Natural killer cell (primary cell): ENCODE data around the gene SIN3A. TPM values are rescaled to one million over a fixed set of nuclear protein-coding genes. Genes with fewer than 3 reads are reported as not detected.

Source experiments
- ATAC-seq, 3 donors: fragments of 150-1000 bp in 2 of 3; fragments of 200-7000 bp in 1 of 3; cut with Tn5 transposase; 1 replicate in 1 of 3; 2 replicates in 2 of 3; pipeline ENCODE4 v1.10.0; 2021; ENCODE audit warnings: mild to moderate bottlenecking in 2 of 3, moderate library complexity in 2 of 3
- DNase-seq, 2 donors: peaks; one replicate each; pipeline versions ENCODE4 v3.0.0 to v3.0.0-alpha.2; 2013 to 2021; ENCODE audit warnings: mixed read lengths in 1 of 2
- H3K27ac ChIP-seq: one replicate; pipeline ENCODE4 v1.5.1; 2013; ENCODE audit warnings: mild to moderate bottlenecking, low read length
- H3K27me3 ChIP-seq: one replicate; pipeline ENCODE4 v1.6.1; 2013; ENCODE audit warnings: low read length; ENCODE audit not compliant: control insufficient read depth, insufficient read depth
- H3K36me3 ChIP-seq: one replicate; pipeline ENCODE4 v1.6.1; 2013; ENCODE audit warnings: low read length; ENCODE audit not compliant: control insufficient read depth, insufficient read depth
- H3K4me1 ChIP-seq: one replicate; pipeline ENCODE4 v1.6.1; 2013; ENCODE audit warnings: low read length; ENCODE audit not compliant: control insufficient read depth, insufficient read depth
- H3K4me3 ChIP-seq: one replicate; pipeline ENCODE4 v1.5.1; 2013; ENCODE audit warnings: low read length
- H3K9me3 ChIP-seq: one replicate; pipeline ENCODE4 v1.6.1; 2013; ENCODE audit warnings: low read length; ENCODE audit not compliant: control insufficient read depth, insufficient read depth
- H3K27ac Mint-ChIP-seq, 2 donors: one replicate each; pipeline ENCODE4 v1.8.0; 2022; ENCODE audit warnings: mild to moderate bottlenecking in 2 of 2, mixed read lengths in 2 of 2, moderate library complexity in 1 of 2
- H3K27me3 Mint-ChIP-seq, 2 donors: one replicate each; pipeline ENCODE4 v1.8.0; 2022; ENCODE audit warnings: low read depth in 2 of 2, mixed read lengths in 2 of 2
- H3K36me3 Mint-ChIP-seq: one replicate; pipeline ENCODE4 v1.8.0; 2022; ENCODE audit warnings: mixed read lengths
- H3K4me1 Mint-ChIP-seq, 2 donors: one replicate each; pipeline ENCODE4 v1.8.0; 2022; ENCODE audit warnings: mixed read lengths in 2 of 2
- H3K4me3 Mint-ChIP-seq: one replicate; pipeline ENCODE4 v1.8.0; 2022; ENCODE audit warnings: mild to moderate bottlenecking, moderate library complexity, mixed read lengths
- H3K9me3 Mint-ChIP-seq, 2 donors: one replicate each; pipeline ENCODE4 v1.8.0; 2022; ENCODE audit warnings: mixed read lengths in 2 of 2
- WGBS: methylation state at CpG from one replicate; pipeline ENCODE4 v1.1.7; 2013; ENCODE audit warnings: missing lambda C conversion rate; ENCODE audit not compliant: insufficient coverage; 5-methylcytosine and 5-hydroxymethylcytosine counted together
- intact Hi-C: fragments of 100-400 bp; cut with micrococcal nuclease; formaldehyde crosslinking; loops from one replicate; pipeline ENCODE4 v1.14.2; 2022
- total RNA-seq, 4 donors: library from RNA; stranded (reverse); fragments of 120-200 nt in 1 of 4; gene quantifications; one replicate each; pipeline versions ENCODE4 v1.2.3 to v1.2.4, GENCODE V29; 2013 to 2022
- TF ChIP-seq, protein P1 (sequence below): fragments of 200-600 bp; IDR thresholded peaks from one replicate; pipeline ENCODE4 v1.8.0; 2022; ENCODE audit warnings: antibody characterized with exemption

The SIN3A gene
- total RNA-seq, 3 donors from 2014 or later (not counting 1 experiment from before 2014, with no cell fraction given) = 135 to 175 (median 137) TPM

GRCh38 chr15:75327005-75327404, 124.5 kb downstream of the SIN3A start:
- no peaks in the 10 kb centered on the region for H3K36me3 ChIP-seq
- intact Hi-C loops = no loop called here
- no peak overlapping the region for H3K4me3 Mint-ChIP-seq
- peaks cover 1 to 3% of the 10 kb centered on the region in 2 donors for H3K4me1 Mint-ChIP-seq
- H3K27me3 Mint-ChIP-seq = peaks cover 0 to 3% of the 10 kb centered on the region in 2 donors
- DNase-seq = no peak
- no peak overlapping the region for H3K4me3 ChIP-seq
- H3K27ac ChIP-seq = no peak overlapping the region
- ATAC-seq = no peak
- no peaks in the 10 kb centered on the region for H3K4me1 ChIP-seq
- no peaks in the 10 kb centered on the region for H3K27me3 ChIP-seq
- H3K36me3 Mint-ChIP-seq = no peaks in the 10 kb centered on the region
- H3K9me3 ChIP-seq = no peaks in the 10 kb centered on the region
- H3K9me3 Mint-ChIP-seq = no peaks in the 10 kb centered on the region
- TF ChIP-seq, protein P1, sequence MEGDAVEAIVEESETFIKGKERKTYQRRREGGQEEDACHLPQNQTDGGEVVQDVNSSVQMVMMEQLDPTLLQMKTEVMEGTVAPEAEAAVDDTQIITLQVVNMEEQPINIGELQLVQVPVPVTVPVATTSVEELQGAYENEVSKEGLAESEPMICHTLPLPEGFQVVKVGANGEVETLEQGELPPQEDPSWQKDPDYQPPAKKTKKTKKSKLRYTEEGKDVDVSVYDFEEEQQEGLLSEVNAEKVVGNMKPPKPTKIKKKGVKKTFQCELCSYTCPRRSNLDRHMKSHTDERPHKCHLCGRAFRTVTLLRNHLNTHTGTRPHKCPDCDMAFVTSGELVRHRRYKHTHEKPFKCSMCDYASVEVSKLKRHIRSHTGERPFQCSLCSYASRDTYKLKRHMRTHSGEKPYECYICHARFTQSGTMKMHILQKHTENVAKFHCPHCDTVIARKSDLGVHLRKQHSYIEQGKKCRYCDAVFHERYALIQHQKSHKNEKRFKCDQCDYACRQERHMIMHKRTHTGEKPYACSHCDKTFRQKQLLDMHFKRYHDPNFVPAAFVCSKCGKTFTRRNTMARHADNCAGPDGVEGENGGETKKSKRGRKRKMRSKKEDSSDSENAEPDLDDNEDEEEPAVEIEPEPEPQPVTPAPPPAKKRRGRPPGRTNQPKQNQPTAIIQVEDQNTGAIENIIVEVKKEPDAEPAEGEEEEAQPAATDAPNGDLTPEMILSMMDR = no peak
- WGBS = 87% methylated on average over 4 of the region's 4 CpGs
- no peak overlapping the region for H3K27ac Mint-ChIP-seq

- H3K27me3 Mint-ChIP-seq = peaks cover 0 to 7% of the 10 kb centered on the region in 2 donors
- Histone ChIP-seq H3K27me3 (no peaks in the 10 kb centered on the region), H3K27ac (no peak overlapping the region), H3K4me3 (no peak overlapping the region), H3K36me3 (no peaks in the 10 kb centered on the region), H3K4me1 (no peaks in the 10 kb centered on the region), H3K9me3 (no peaks in the 10 kb centered on the region)
- no peaks in the 10 kb centered on the region for H3K9me3 Mint-ChIP-seq
- H3K4me3 Mint-ChIP-seq = no peak overlapping the region
- TF ChIP-seq, protein P1 = no peak
- no peak overlapping the region for H3K27ac Mint-ChIP-seq
- intact Hi-C loops = no loop called here
- H3K36me3 Mint-ChIP-seq = no peaks in the 10 kb centered on the region
- ATAC-seq (no peak), DNase-seq (no peak)
- no peaks in the 10 kb centered on the region for H3K4me1 Mint-ChIP-seq
- WGBS = 73% methylated on average over 2 of the region's 4 CpGs
These were observed 125.6 kb downstream of the SIN3A start for GRCh38 chr15:75325922-75326321.

DNA sequence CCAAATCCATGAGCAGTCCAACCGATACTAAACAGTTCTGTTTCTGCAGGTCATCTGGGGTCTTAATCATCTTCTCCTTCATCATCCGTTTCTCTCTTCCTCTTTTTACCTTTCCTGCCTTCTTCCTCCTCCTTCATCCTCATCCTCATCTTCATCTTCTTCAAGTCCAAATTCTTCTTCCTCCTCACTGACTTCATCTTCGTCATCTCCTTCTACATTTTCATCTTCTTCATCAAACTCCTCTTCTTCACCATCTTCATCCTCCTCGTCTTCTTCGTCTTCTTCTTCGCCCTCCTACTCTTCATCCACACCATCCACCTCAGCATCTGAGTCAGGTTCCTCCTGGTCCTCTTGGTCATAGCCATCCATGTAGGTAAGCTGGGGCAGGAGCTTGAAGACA, 129.8 kb downstream of the SIN3A start:
- no peak overlapping the region for H3K4me3 ChIP-seq
- H3K27me3 ChIP-seq = no peaks in the 10 kb centered on the region
- no peak for DNase-seq
- H3K27me3 Mint-ChIP-seq = peaks cover 0 to 4% of the 10 kb centered on the region in 2 donors
- TF ChIP-seq, protein P1 = no peak
- no peaks in the 10 kb centered on the region for H3K4me1 ChIP-seq
- no peak overlapping the region for H3K27ac ChIP-seq
- no peak for ATAC-seq
- no peaks in the 10 kb centered on the region for H3K36me3 ChIP-seq
- intact Hi-C loops = no loop called here
- H3K9me3 Mint-ChIP-seq = no peaks in the 10 kb centered on the region
- H3K9me3 ChIP-seq = no peaks in the 10 kb centered on the region
- no peak overlapping the region for H3K27ac Mint-ChIP-seq
- H3K4me3 Mint-ChIP-seq = no peak overlapping the region
- no peaks in the 10 kb centered on the region for H3K36me3 Mint-ChIP-seq
- 86% methylated on average over 6 of the region's 6 CpGs for WGBS
- H3K4me1 Mint-ChIP-seq = no peaks in the 10 kb centered on the region

Other genes with a start within 250 kb of the SIN3A start
- 10 to 100 TPM; 63.5 to 89.2 (median 70.1) TPM for gene C15orf39, start 249.8 kb downstream of the SIN3A start, total RNA-seq
- not detected for gene GOLGA6C, start 193.4 kb downstream of the SIN3A start, total RNA-seq
- gene GOLGA6D, start 168.9 kb downstream of the SIN3A start, total RNA-seq = not detected
- 10 to 100 TPM; 38.8 to 56.3 (median 46.8) TPM for gene COMMD4, start 115.6 kb downstream of the SIN3A start, total RNA-seq
- 100 to 1,000 TPM in 2 of 3 donors, 10 to 100 TPM in 1; 97.1 to 324 (median 112) TPM for gene NEIL1, start 104.7 kb downstream of the SIN3A start, total RNA-seq
- 100 to 1,000 TPM; 375 to 476 (median 385) TPM for gene MAN2C1, start 83.1 kb downstream of the SIN3A start, total RNA-seq
- 10 to 100 TPM; 28.3 to 33.0 (median 28.9) TPM for gene PTPN9, start 127.6 kb upstream of the SIN3A start, total RNA-seq
- 10 to 100 TPM; 13.8 to 20.7 (median 14.8) TPM for gene SNUPN, start 174.0 kb upstream of the SIN3A start, total RNA-seq
- 10 to 100 TPM; 22.9 to 37.1 (median 35.8) TPM for gene IMP3, start 188.5 kb upstream of the SIN3A start, total RNA-seq
- 1 to 10 TPM; 2.5 to 5.6 (median 5.1) TPM for gene SNX33, start 196.2 kb upstream of the SIN3A start, total RNA-seq